C4-2B (cell line): ENCODE results near the gene ZAP70.

Experiments used
- ZFX ChIP-seq: fragments of 450-650 bp; IDR thresholded peaks from 2 replicates; pipeline ENCODE4 v1.6.1; 2017
- TF ChIP-seq, protein P1 (sequence below): fragments of 450-650 bp; conservative IDR thresholded peaks from 2 replicates; pipeline ENCODE4 v1.5.1; 2017; ENCODE audit warnings: mild to moderate bottlenecking

DNA sequence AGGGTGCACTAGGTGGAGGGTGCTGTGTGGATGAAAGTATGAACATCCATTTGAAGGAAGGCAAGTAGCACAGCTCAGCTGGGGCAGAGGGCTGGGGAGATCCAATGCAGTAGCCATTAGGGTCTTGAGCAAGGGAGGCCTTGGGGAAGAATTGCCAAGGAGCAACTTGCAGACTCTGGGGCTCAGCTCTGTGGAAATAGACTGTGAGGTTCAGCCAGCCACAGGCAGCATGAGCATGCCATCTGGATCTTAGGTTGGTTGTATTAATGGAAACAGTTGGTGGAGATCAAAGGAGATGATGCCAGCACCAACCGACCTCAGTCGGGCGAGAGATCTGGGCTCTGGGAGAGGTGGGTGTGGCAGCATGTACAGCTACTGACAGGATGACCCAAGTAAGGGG, 5.6 kb downstream of the ZAP70 start:
- TF ChIP-seq, protein P1, sequence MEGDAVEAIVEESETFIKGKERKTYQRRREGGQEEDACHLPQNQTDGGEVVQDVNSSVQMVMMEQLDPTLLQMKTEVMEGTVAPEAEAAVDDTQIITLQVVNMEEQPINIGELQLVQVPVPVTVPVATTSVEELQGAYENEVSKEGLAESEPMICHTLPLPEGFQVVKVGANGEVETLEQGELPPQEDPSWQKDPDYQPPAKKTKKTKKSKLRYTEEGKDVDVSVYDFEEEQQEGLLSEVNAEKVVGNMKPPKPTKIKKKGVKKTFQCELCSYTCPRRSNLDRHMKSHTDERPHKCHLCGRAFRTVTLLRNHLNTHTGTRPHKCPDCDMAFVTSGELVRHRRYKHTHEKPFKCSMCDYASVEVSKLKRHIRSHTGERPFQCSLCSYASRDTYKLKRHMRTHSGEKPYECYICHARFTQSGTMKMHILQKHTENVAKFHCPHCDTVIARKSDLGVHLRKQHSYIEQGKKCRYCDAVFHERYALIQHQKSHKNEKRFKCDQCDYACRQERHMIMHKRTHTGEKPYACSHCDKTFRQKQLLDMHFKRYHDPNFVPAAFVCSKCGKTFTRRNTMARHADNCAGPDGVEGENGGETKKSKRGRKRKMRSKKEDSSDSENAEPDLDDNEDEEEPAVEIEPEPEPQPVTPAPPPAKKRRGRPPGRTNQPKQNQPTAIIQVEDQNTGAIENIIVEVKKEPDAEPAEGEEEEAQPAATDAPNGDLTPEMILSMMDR = no peak
- no peak for TF ChIP-seq ZFX
